Endothelial cell (in vitro differentiated cells): ENCODE measurements around the gene ERC2. TPM values are rescaled to one million over a fixed set of nuclear protein-coding genes. Genes with fewer than 3 reads are reported as not detected.

Source experiments
- DNase-seq: peaks from one replicate; pipeline ENCODE4 v3.0.0; 2021; ENCODE audit warnings: low spot score
- H3K27ac Mint-ChIP-seq: one replicate; pipeline ENCODE4 v1.8.0; 2021; ENCODE audit warnings: mixed read lengths, inconsistent platforms; ENCODE audit not compliant: unreplicated experiment
- H3K27me3 Mint-ChIP-seq: one replicate; pipeline ENCODE4 v1.8.0; 2021; ENCODE audit warnings: mild to moderate bottlenecking, moderate library complexity, mixed read lengths, inconsistent platforms; ENCODE audit not compliant: unreplicated experiment
- H3K36me3 Mint-ChIP-seq: one replicate; pipeline ENCODE4 v1.8.0; 2021; ENCODE audit warnings: mild to moderate bottlenecking, low read depth, mixed read lengths, inconsistent platforms; ENCODE audit not compliant: unreplicated experiment
- H3K4me1 Mint-ChIP-seq: one replicate; pipeline ENCODE4 v1.8.0; 2021; ENCODE audit warnings: mild to moderate bottlenecking, mixed read lengths, inconsistent platforms; ENCODE audit not compliant: unreplicated experiment
- H3K4me3 Mint-ChIP-seq: one replicate; pipeline ENCODE4 v1.8.0; 2021; ENCODE audit warnings: mild to moderate bottlenecking, mixed read lengths, inconsistent platforms; ENCODE audit not compliant: unreplicated experiment
- H3K9me3 Mint-ChIP-seq: one replicate; pipeline ENCODE4 v1.8.0; 2021; ENCODE audit warnings: mixed read lengths, inconsistent platforms; ENCODE audit not compliant: unreplicated experiment
- total RNA-seq: library from RNA; stranded (reverse); fragmentation: NEBNext Ultra II Directional; extraction: Animal tissue kit (Norgen Biotek cat#: 25700); gene quantifications from one replicate; pipeline ENCODE4 v1.2.1, GENCODE V29; 2021; ENCODE audit not compliant: unreplicated experiment
- TF ChIP-seq, protein P1 (sequence below): fragments of 200-600 bp; sonication (generic); IDR thresholded peaks from one replicate; pipeline ENCODE4 v1.5.0; 2021; ENCODE audit warnings: antibody characterized with exemption; ENCODE audit not compliant: unreplicated experiment

Gene ERC2
- total RNA-seq, 1 donor from 2014 or later = 20.5 TPM

DNA sequence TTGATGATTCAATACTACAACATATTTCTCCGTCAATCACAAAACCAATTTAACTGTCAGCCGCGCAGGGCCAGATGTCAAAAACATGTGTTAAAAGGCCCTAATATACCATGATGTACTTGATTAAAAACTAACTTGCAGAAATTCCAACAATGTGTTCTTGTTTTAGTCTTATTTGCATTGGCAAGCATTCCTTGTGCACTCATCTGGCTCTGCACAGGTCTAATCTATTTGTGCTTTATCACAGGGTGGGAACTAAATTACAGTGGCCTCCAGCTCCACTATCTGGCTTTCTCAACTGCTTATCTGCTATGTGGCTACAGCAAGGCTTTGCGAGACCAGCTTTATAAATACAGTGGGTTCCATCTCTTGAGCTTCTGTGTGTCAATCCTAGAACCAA lies 455.5 kb downstream of the ERC2 start:
- no peak for DNase-seq
- Mint-ChIP-seq H3K36me3 (no peaks in the 10 kb centered on the region), H3K27me3 (no peaks in the 10 kb centered on the region), H3K27ac (no peak overlapping the region), H3K9me3 (no peaks in the 10 kb centered on the region), H3K4me1 (no peaks in the 10 kb centered on the region), H3K4me3 (no peak overlapping the region)
- TF ChIP-seq, protein P1, sequence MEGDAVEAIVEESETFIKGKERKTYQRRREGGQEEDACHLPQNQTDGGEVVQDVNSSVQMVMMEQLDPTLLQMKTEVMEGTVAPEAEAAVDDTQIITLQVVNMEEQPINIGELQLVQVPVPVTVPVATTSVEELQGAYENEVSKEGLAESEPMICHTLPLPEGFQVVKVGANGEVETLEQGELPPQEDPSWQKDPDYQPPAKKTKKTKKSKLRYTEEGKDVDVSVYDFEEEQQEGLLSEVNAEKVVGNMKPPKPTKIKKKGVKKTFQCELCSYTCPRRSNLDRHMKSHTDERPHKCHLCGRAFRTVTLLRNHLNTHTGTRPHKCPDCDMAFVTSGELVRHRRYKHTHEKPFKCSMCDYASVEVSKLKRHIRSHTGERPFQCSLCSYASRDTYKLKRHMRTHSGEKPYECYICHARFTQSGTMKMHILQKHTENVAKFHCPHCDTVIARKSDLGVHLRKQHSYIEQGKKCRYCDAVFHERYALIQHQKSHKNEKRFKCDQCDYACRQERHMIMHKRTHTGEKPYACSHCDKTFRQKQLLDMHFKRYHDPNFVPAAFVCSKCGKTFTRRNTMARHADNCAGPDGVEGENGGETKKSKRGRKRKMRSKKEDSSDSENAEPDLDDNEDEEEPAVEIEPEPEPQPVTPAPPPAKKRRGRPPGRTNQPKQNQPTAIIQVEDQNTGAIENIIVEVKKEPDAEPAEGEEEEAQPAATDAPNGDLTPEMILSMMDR = no peak

DNA sequence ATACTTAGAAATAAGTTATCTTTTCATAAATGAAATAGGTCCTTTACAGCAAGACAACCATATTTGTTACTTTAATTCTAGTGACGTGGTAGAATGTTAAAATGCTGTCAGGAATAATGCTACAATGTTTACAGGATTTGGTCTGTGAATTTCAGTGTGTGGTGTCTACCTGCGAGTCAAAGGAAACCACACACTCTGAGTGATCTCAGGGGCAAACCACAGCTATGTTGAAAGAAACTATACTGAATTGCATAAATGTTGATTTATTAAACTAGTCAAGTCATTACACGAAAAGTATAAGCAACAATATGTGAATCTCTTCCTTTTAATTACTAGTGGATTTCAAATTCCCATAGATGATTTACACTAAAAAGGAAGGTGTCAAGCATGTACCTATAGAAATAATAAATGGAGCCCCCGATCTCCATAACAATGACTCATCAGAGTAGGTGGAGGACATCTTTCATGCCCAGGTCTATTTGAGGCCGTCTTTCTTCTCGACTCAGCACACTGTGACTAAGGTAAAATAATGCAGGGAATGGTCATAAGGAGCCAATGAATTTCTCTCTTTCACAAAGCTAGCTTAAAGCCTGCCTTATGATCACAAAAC lies 463.0 kb downstream of the ERC2 start:
- H3K27ac Mint-ChIP-seq = no peak overlapping the region
- DNase-seq = no peak
- H3K4me1 Mint-ChIP-seq = no peaks in the 10 kb centered on the region
- H3K9me3 Mint-ChIP-seq = no peaks in the 10 kb centered on the region
- TF ChIP-seq, protein P1 = no peak
- H3K27me3 Mint-ChIP-seq = no peaks in the 10 kb centered on the region
- H3K36me3 Mint-ChIP-seq = no peaks in the 10 kb centered on the region
- no peak overlapping the region for H3K4me3 Mint-ChIP-seq

- no peak for DNase-seq
- Mint-ChIP-seq H3K9me3 (no peaks in the 10 kb centered on the region), H3K36me3 (no peaks in the 10 kb centered on the region), H3K4me3 (no peak overlapping the region), H3K4me1 (no peaks in the 10 kb centered on the region), H3K27ac (no peak overlapping the region), H3K27me3 (no peaks in the 10 kb centered on the region)
- TF ChIP-seq, protein P1 = no peak
These were observed 465.1 kb downstream of the ERC2 start for GRCh38 chr3:56003129-56003528.

- H3K4me1 Mint-ChIP-seq = no peaks in the 10 kb centered on the region
These were observed 466.3 kb downstream of the ERC2 start for GRCh38 chr3:56001991-56002390.

GRCh38 chr3:56001537-56001936 lies 466.7 kb downstream of the ERC2 start:
- H3K9me3 Mint-ChIP-seq = no peaks in the 10 kb centered on the region
- no peaks in the 10 kb centered on the region for H3K27me3 Mint-ChIP-seq
- no peaks in the 10 kb centered on the region for H3K4me1 Mint-ChIP-seq
- TF ChIP-seq, protein P1 = no peak
- no peaks in the 10 kb centered on the region for H3K36me3 Mint-ChIP-seq
- no peak overlapping the region for H3K27ac Mint-ChIP-seq
- no peak overlapping the region for H3K4me3 Mint-ChIP-seq
- no peak for DNase-seq

More at GRCh38 chr3:56001991-56002390, 466.3 kb downstream of the ERC2 start:
- TF ChIP-seq, protein P1 = no peak
- DNase-seq = no peak
- Mint-ChIP-seq H3K27ac (no peak overlapping the region), H3K9me3 (no peaks in the 10 kb centered on the region), H3K36me3 (no peaks in the 10 kb centered on the region), H3K27me3 (no peaks in the 10 kb centered on the region), H3K4me3 (no peak overlapping the region)
